ENCODE data around the gene HFE. TPM values are rescaled to one million over a fixed set of nuclear protein-coding genes. Genes with fewer than 3 reads are reported as not detected.
A peak's percentile ranks its signal among the peaks of the same experiment; 100 is the strongest.

HFE gene
- total RNA-seq, 1 donor from 2014 or later = 1.1 TPM

DNA sequence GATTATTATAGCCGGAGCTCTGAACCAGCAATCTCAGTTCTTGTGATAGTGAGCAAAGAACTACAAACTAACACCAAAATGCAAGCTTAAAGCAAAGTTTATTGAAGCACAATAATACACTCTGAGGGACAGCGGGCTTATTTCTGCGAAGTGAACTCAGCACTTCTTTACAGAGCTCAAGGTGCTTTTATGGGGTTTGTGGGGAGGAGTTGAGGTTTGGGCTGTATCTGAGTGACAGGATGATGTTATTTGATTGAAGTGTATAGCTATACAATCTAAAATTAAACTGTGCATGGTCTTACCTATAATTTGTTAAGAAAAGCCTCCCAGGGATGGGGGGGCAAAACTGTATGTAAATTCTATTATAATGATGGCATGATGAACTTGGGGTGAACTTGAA lies 1.0 kb upstream of the HFE start:
- POLR2A ChIA-PET = interaction anchor here (0.9 to 2.9 kb wide), 8 partner anchors 8 to 1808 kb away, joined by 3 to 16 read pairs (median 5); a partner anchor contains a TSS
- no peak for ATAC-seq (ENCODE audit: low read depth)
- DNase-seq = no peak
- peaks cover 6% of the 10 kb centered on the region for H3K9me3 Mint-ChIP-seq
- CTCF ChIA-PET = interaction anchor here (5.0 to 15.0 kb wide), 2 partner anchors 11 to 21 kb away, joined by 35 to 349 read pairs; no protein-coding TSS in a partner anchor
- H3K27me3 Mint-ChIP-seq = no peaks in the 10 kb centered on the region
- no peak overlapping the region for H3K27ac Mint-ChIP-seq
- TF ChIP-seq, protein P1, sequence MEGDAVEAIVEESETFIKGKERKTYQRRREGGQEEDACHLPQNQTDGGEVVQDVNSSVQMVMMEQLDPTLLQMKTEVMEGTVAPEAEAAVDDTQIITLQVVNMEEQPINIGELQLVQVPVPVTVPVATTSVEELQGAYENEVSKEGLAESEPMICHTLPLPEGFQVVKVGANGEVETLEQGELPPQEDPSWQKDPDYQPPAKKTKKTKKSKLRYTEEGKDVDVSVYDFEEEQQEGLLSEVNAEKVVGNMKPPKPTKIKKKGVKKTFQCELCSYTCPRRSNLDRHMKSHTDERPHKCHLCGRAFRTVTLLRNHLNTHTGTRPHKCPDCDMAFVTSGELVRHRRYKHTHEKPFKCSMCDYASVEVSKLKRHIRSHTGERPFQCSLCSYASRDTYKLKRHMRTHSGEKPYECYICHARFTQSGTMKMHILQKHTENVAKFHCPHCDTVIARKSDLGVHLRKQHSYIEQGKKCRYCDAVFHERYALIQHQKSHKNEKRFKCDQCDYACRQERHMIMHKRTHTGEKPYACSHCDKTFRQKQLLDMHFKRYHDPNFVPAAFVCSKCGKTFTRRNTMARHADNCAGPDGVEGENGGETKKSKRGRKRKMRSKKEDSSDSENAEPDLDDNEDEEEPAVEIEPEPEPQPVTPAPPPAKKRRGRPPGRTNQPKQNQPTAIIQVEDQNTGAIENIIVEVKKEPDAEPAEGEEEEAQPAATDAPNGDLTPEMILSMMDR (IDR thresholded peaks at IDR 0.05) = no peak
- peaks cover 4% of the 10 kb centered on the region for H3K36me3 Mint-ChIP-seq (ENCODE audit: low read depth)
- peak overlapping the region; percentile 24 for H3K4me3 Mint-ChIP-seq
- H3K4me1 Mint-ChIP-seq = peaks cover 36% of the 10 kb centered on the region
- intact Hi-C loops (cut with micrococcal nuclease) = no loop called here

DNA sequence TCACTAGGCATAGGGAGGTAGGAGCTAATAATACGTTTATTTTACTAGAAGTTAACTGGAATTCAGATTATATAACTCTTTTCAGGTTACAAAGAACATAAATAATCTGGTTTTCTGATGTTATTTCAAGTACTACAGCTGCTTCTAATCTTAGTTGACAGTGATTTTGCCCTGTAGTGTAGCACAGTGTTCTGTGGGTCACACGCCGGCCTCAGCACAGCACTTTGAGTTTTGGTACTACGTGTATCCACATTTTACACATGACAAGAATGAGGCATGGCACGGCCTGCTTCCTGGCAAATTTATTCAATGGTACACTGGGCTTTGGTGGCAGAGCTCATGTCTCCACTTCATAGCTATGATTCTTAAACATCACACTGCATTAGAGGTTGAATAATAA lies 1.1 kb downstream of the HFE start:
- peak overlapping the region; percentile 82 for H3K27ac Mint-ChIP-seq
- peaks cover 52% of the 10 kb centered on the region for H3K4me1 Mint-ChIP-seq
- TF ChIP-seq, protein P1 (IDR thresholded peaks at IDR 0.05) = no peak
- peaks cover 3% of the 10 kb centered on the region for H3K9me3 Mint-ChIP-seq
- POLR2A ChIA-PET = interaction anchor here (0.8 to 2.9 kb wide), 13 partner anchors 9 to 1720 kb away, joined by 3 to 35 read pairs (median 8); a partner anchor contains a TSS
- no peaks in the 10 kb centered on the region for H3K36me3 Mint-ChIP-seq (ENCODE audit: low read depth)
- DNase-seq (no peak), ATAC-seq (ENCODE audit: low read depth) (no peak)
- intact Hi-C loops (cut with micrococcal nuclease) = no loop called here
- peak overlapping the region; percentile 89 for H3K4me3 Mint-ChIP-seq
- CTCF ChIA-PET = interaction anchor here (5.0 to 15.0 kb wide), 2 partner anchors 9 to 23 kb away, joined by 35 to 349 read pairs; no protein-coding TSS in a partner anchor
- no peaks in the 10 kb centered on the region for H3K27me3 Mint-ChIP-seq

DNA sequence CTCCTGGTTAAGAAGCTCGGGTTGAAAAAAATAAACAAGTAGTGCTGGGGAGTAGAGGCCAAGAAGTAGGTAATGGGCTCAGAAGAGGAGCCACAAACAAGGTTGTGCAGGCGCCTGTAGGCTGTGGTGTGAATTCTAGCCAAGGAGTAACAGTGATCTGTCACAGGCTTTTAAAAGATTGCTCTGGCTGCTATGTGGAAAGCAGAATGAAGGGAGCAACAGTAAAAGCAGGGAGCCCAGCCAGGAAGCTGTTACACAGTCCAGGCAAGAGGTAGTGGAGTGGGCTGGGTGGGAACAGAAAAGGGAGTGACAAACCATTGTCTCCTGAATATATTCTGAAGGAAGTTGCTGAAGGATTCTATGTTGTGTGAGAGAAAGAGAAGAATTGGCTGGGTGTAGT lies 2.0 kb downstream of the HFE start:
- ChIA-PET POLR2A (interaction anchor here (0.6 to 2.6 kb wide), 4 partner anchors 14 to 68 kb away, joined by 3 to 12 read pairs (median 8); a partner anchor contains a TSS), CTCF (interaction anchor here (5.0 to 15.0 kb wide), 2 partner anchors 8 to 24 kb away, joined by 35 to 349 read pairs; no protein-coding TSS in a partner anchor)
- peaks cover 54% of the 10 kb centered on the region for H3K4me1 Mint-ChIP-seq
- H3K36me3 Mint-ChIP-seq (ENCODE audit: low read depth) = no peaks in the 10 kb centered on the region
- H3K4me3 Mint-ChIP-seq = no peak overlapping the region
- no peak for DNase-seq
- intact Hi-C loops (cut with micrococcal nuclease) = no loop called here
- peaks cover 3% of the 10 kb centered on the region for H3K9me3 Mint-ChIP-seq
- no peak for ATAC-seq (ENCODE audit: low read depth)
- TF ChIP-seq, protein P1 (IDR thresholded peaks at IDR 0.05) = no peak
- no peaks in the 10 kb centered on the region for H3K27me3 Mint-ChIP-seq
- H3K27ac Mint-ChIP-seq = peak overlapping the region; percentile 30

- Mint-ChIP-seq H3K27me3 (no peaks in the 10 kb centered on the region), H3K9me3 (peaks cover 3% of the 10 kb centered on the region), H3K36me3 (ENCODE audit: low read depth) (no peaks in the 10 kb centered on the region), H3K4me3 (peak overlapping the region; percentile 5), H3K4me1 (peaks cover 51% of the 10 kb centered on the region), H3K27ac (peak overlapping the region; percentile 36)
- TF ChIP-seq, protein P1 (IDR thresholded peaks at IDR 0.05) = no peak
- DNase-seq (no peak), ATAC-seq (ENCODE audit: low read depth) (peak; percentile 50)
- intact Hi-C loops (cut with micrococcal nuclease) = loop anchor here (1.0 to 10.0 kb wide), 3 partner anchors 26 to 368 kb away; a partner anchor contains a TSS
- ChIA-PET CTCF (interaction anchor here (0.9 to 15.0 kb wide), 3 partner anchors 10 to 66 kb away, joined by 3 to 349 read pairs (median 3); no protein-coding TSS in a partner anchor), POLR2A (interaction anchor here (0.9 to 3.4 kb wide), 7 partner anchors 11 to 71 kb away, joined by 3 to 37 read pairs (median 6); a partner anchor contains a TSS)
Measured at GRCh38 chr6:26092443-26092842, 5.2 kb downstream of the HFE start.

DNA sequence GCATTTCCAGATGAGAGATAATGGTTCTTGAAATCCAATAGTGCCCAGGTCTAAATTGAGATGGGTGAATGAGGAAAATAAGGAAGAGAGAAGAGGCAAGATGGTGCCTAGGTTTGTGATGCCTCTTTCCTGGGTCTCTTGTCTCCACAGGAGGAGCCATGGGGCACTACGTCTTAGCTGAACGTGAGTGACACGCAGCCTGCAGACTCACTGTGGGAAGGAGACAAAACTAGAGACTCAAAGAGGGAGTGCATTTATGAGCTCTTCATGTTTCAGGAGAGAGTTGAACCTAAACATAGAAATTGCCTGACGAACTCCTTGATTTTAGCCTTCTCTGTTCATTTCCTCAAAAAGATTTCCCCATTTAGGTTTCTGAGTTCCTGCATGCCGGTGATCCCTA lies 6.8 kb downstream of the HFE start:
- no peak overlapping the region for H3K4me3 Mint-ChIP-seq
- ATAC-seq (ENCODE audit: low read depth) (no peak), DNase-seq (no peak)
- CTCF ChIA-PET = interaction anchor here (2.1 to 15.0 kb wide), 2 partner anchors 9 to 29 kb away, joined by 6 to 349 read pairs; a partner anchor contains a TSS
- POLR2A ChIA-PET = interaction anchor here (1.0 to 3.4 kb wide), 8 partner anchors 8 to 68 kb away, joined by 3 to 37 read pairs (median 4); a partner anchor contains a TSS
- peaks cover 3% of the 10 kb centered on the region for H3K9me3 Mint-ChIP-seq
- TF ChIP-seq, protein P1 (IDR thresholded peaks at IDR 0.05) = no peak
- no peaks in the 10 kb centered on the region for H3K36me3 Mint-ChIP-seq (ENCODE audit: low read depth)
- no peaks in the 10 kb centered on the region for H3K27me3 Mint-ChIP-seq
- H3K4me1 Mint-ChIP-seq = peaks cover 39% of the 10 kb centered on the region
- H3K27ac Mint-ChIP-seq = no peak overlapping the region
- intact Hi-C loops (cut with micrococcal nuclease) = loop anchor here (10.0 kb wide), 2 partner anchors 309 to 369 kb away; a partner anchor contains a TSS

Data from activated B cell treated with CpG ODN at 0.5 μM for 24 hours (primary cell).